Measurements from ENCODE around the gene ZNF513. TPM values are rescaled to one million over a fixed set of nuclear protein-coding genes. Genes with fewer than 3 reads are reported as not detected.

The ZNF513 gene
- polyA plus RNA-seq, 2 of the 4 experiments (the other 2 are of a cell fraction), result 10.8 to 22.7 TPM

- ChIA-PET CTCF (interaction anchor here (0.6 kb wide), 1 partner anchor 248 kb away, joined by 3 read pairs; no protein-coding TSS in a partner anchor), POLR2A (no interaction called here)
- no peak for FAIRE-seq
- 65% methylated on average over 9 of the region's 9 CpGs for WGBS (ENCODE audit: missing lambda C conversion rate)
- TF ChIP-seq EP300 (IDR thresholded peaks at IDR 0.05) (no peak), MAFK (IDR thresholded peaks at IDR 0.05; ENCODE audit: partially characterized antibody) (peak; percentile 20)
- H3K9me3 ChIP-seq, result no peaks in the 10 kb centered on the region
- no peak for ATAC-seq
- H3K4me3 ChIP-seq, result no peak overlapping the region
- peak overlapping the region; percentile 6; the same call in 1 of the 3 replicates for H3K4me2 ChIP-seq
- DNase-seq (ENCODE audit: low read depth in 1 of 2, low spot score in 1 of 2), result peak in 1 of 2 experiments; percentile 29
- H3K27ac ChIP-seq, result peak overlapping the region in 1 of 2 experiments; percentile 16; a peak in 1 of 6 replicates
- peaks cover 23% of the 10 kb centered on the region; the same call in 2 of the 3 replicates for H3K4me1 ChIP-seq
Observed at GRCh38 chr2:27412419-27413152, 32.1 kb upstream of the ZNF513 start.

- FAIRE-seq (no peak), ATAC-seq (peak; percentile 97)
- CTCF ChIA-PET, result interaction anchor here (0.7 to 5.3 kb wide), 14 partner anchors 9 to 280 kb away, joined by 3 to 72 read pairs (median 4); partner anchors contain the start of genes NRBP1, SLC4A1AP and SUPT7L
- no peak for TF ChIP-seq HMGXB4 (CRISPR knock-in tag; IDR thresholded peaks at IDR 0.05; ENCODE audit: borderline replicate concordance)
- TF ChIP-seq POLR2AphosphoS2 (conservative IDR thresholded peaks at IDR 0.05; ENCODE audit: low read length), result no peak
- peak; percentile 95 for TF ChIP-seq MAX (IDR thresholded peaks at IDR 0.05)
- TF ChIP-seq EHF (CRISPR knock-in tag; IDR thresholded peaks at IDR 0.05), result peak; percentile 71
- TF ChIP-seq MYC (IDR thresholded peaks at IDR 0.05; ENCODE audit: borderline replicate concordance, low read length), result peak; percentile 77; the same call in 1 of the 2 replicates
- TF ChIP-seq RCOR1 (IDR thresholded peaks at IDR 0.05; ENCODE audit: low read depth, low read length), result no peak
- TF ChIP-seq BCL3 (IDR thresholded peaks at IDR 0.05), result peak; percentile 98
- TF ChIP-seq NR3C1 (IDR thresholded peaks at IDR 0.05), result no peak
- no peak for TF ChIP-seq GATA3 (IDR thresholded peaks at IDR 0.05; ENCODE audit: borderline replicate concordance)
- peak; percentile 94 for TF ChIP-seq CHD2 (IDR thresholded peaks at IDR 0.05; ENCODE audit: low read length, partially characterized antibody)
- no peak for TF ChIP-seq KDM5A (IDR thresholded peaks at IDR 0.05)
- TF ChIP-seq HOXB13 (CRISPR knock-in tag; IDR thresholded peaks at IDR 0.05; ENCODE audit: low read depth), result peak; percentile 70; the same call in 1 of the 2 replicates
- no peak for TF ChIP-seq EP300 (IDR thresholded peaks at IDR 0.05)
- TF ChIP-seq MAFK (IDR thresholded peaks at IDR 0.05; ENCODE audit: partially characterized antibody), result no peak
- TF ChIP-seq RNF2 (IDR thresholded peaks at IDR 0.05; ENCODE audit: borderline replicate concordance, low read depth), result peak; percentile 94; the same call in 1 of the 2 replicates
- TF ChIP-seq NFE2L2 (conservative IDR thresholded peaks at IDR 0.05; ENCODE audit: low read length), result no peak
- TF ChIP-seq SREBF2 (IDR thresholded peaks at IDR 0.05), result no peak
- no peak for TF ChIP-seq HDAC2 (IDR thresholded peaks at IDR 0.05)
- TF ChIP-seq CHD4 (IDR thresholded peaks at IDR 0.05; ENCODE audit: borderline replicate concordance), result no peak
- TF ChIP-seq FOSL2 (IDR thresholded peaks at IDR 0.05), result no peak
- no peak for TF ChIP-seq FOSL2 (CRISPR knock-in tag; IDR thresholded peaks at IDR 0.05)
- 0 out of 2 replicates have a peak, but pooled peaks have one; percentile 18 for TF ChIP-seq FOXS1 (CRISPR knock-in tag; IDR thresholded peaks at IDR 0.05)
- TF ChIP-seq SMC3 (IDR thresholded peaks at IDR 0.05), result no peak
- TF ChIP-seq KDM1A (IDR thresholded peaks at IDR 0.05; ENCODE audit: low read depth), result no peak
- TF ChIP-seq TP53 (CRISPR knock-in tag; IDR thresholded peaks at IDR 0.05), result peak; percentile 40; the same call in 1 of the 2 replicates
- no peak for TF ChIP-seq MAZ (IDR thresholded peaks at IDR 0.05; ENCODE audit: borderline replicate concordance, low read depth, low read length)
- TF ChIP-seq RFX5 (IDR thresholded peaks at IDR 0.05), result no peak; the same call in none of the 2 replicates
- no peak for TF ChIP-seq CTCF (IDR thresholded peaks at IDR 0.05)
- no peak for TF ChIP-seq CEBPB (IDR thresholded peaks at IDR 0.05)
- no peak for TF ChIP-seq BHLHE40 (IDR thresholded peaks at IDR 0.05; ENCODE audit: low read depth, low read length)
- no peak for TF ChIP-seq ZFP36 (IDR thresholded peaks at IDR 0.05; ENCODE audit: borderline replicate concordance, partially characterized antibody)
- no peak for TF ChIP-seq HOXA7 (CRISPR knock-in tag; IDR thresholded peaks at IDR 0.05)
Observed at GRCh38 chr2:27409321-27410073, 29.0 kb upstream of the ZNF513 start, which contains the start of gene PPM1G. PPM1G (minus strand) TSS chr2:27409591; CDS start chr2:27409422, 169 bp downstream.

More at GRCh38 chr2:27409321-27410073, 29.0 kb upstream of the ZNF513 start, which contains the start of gene PPM1G:
- peak within 1 kb of the TSS; percentile 89 for H3K4me2 ChIP-seq
- H3K9me3 ChIP-seq, result no peaks in the 10 kb centered on the region
- H3K27ac ChIP-seq, result peak within 1 kb of the TSS; percentile 90 to 92
- H3K4me3 ChIP-seq, result peak within 1 kb of the TSS; percentile 87
- POLR2A ChIA-PET, result interaction anchor here (0.6 to 3.1 kb wide), 14 partner anchors 9 to 982 kb away, joined by 3 to 78 read pairs (median 4); partner anchors contain the start of genes CCDC121, EIF2B4, GPN1 and NRBP1
- H3K4me1 ChIP-seq, result peaks cover 30% of the 10 kb centered on the region; the same call in 2 of the 3 replicates
- 1% methylated on average over 39 of the region's 82 CpGs for WGBS (ENCODE audit: missing lambda C conversion rate)
- peak; percentile 87 to 97 for DNase-seq (ENCODE audit: low read depth in 1 of 2, low spot score in 1 of 2)

Data from A549 (cell line).